OCI-LY1 (cell line): ENCODE measurements around the gene ELP2.

Experiments
- EZH2 ChIP-seq: fragments of 200-600 bp; sonication (generic), shearing (Covaris generic); IDR thresholded peaks from 2 replicates; pipeline ENCODE4 v1.8.0; 2017; ENCODE audit warnings: borderline replicate concordance, mixed run types, mild to moderate bottlenecking, antibody characterized with exemption, low read length, moderate library complexity, mixed read lengths
- TF ChIP-seq, protein P1 (sequence below): fragments of 200-600 bp; sonication (generic), shearing (Covaris generic); IDR thresholded peaks from 2 replicates; pipeline ENCODE4 v1.5.1; 2017; ENCODE audit warnings: mild to moderate bottlenecking, antibody characterized with exemption, low read length, moderate library complexity, mixed read lengths

GRCh38 chr18:36129300-36130038 lies at the start of gene ELP2, which contains the start of gene SLC39A6:
- TF ChIP-seq, protein P1, sequence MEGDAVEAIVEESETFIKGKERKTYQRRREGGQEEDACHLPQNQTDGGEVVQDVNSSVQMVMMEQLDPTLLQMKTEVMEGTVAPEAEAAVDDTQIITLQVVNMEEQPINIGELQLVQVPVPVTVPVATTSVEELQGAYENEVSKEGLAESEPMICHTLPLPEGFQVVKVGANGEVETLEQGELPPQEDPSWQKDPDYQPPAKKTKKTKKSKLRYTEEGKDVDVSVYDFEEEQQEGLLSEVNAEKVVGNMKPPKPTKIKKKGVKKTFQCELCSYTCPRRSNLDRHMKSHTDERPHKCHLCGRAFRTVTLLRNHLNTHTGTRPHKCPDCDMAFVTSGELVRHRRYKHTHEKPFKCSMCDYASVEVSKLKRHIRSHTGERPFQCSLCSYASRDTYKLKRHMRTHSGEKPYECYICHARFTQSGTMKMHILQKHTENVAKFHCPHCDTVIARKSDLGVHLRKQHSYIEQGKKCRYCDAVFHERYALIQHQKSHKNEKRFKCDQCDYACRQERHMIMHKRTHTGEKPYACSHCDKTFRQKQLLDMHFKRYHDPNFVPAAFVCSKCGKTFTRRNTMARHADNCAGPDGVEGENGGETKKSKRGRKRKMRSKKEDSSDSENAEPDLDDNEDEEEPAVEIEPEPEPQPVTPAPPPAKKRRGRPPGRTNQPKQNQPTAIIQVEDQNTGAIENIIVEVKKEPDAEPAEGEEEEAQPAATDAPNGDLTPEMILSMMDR, result no peak
- TF ChIP-seq EZH2, result no peak
